GM12878 (cell line): Measurements from ENCODE around the gene KYAT1.

Experiments used
- CBX3 ChIP-seq: fragments of 200-600 bp; sonication (generic); IDR thresholded peaks from 2 replicates; pipeline ENCODE4 v1.6.1; 2016; ENCODE audit warnings: low read depth, borderline replicate concordance
- CTCF ChIP-seq, 3 experiments: IDR thresholded peaks in 2 of 3; conservative IDR thresholded peaks in 1 of 3; 2 replicates each; pipeline ENCODE4 v1.5.1; 2011; ENCODE audit warnings: low read depth in 3 of 3, low read length in 3 of 3, mild to moderate bottlenecking in 3 of 3, control low read depth in 2 of 3, moderate library complexity in 2 of 3, inconsistent platforms in 1 of 3, mixed read lengths in 1 of 3; ENCODE audit not compliant: control insufficient read depth in 2 of 3, insufficient read depth in 1 of 3; ENCODE audit errors: extremely low read depth in 1 of 3
- EP300 ChIP-seq, 2 experiments: fragments of 150-350 bp in 1 of 2; IDR thresholded peaks; 2 replicates each; pipeline ENCODE4 v1.6.1; 2011 to 2012; ENCODE audit warnings: low read depth in 2 of 2, low read length in 2 of 2, borderline replicate concordance in 1 of 2, improper control_type of control experiment in 1 of 2, inconsistent platforms in 1 of 2; ENCODE audit not compliant: control insufficient read depth in 1 of 2
- NFYB ChIP-seq: IDR thresholded peaks from 2 replicates; pipeline ENCODE4 v1.6.1; 2011; ENCODE audit warnings: low read depth, mild to moderate bottlenecking, low read length, improper control_type of control experiment, moderate library complexity; ENCODE audit not compliant: insufficient read depth
- PAX5 ChIP-seq: IDR thresholded peaks from 2 replicates; pipeline ENCODE4 v1.6.1; 2011; ENCODE audit warnings: low read depth, low read length, borderline replicate concordance
- POLR2A ChIP-seq: IDR thresholded peaks from 2 replicates; pipeline ENCODE4 v1.6.1; 2011; ENCODE audit warnings: low read depth, mild to moderate bottlenecking, low read length
- POLR2AphosphoS2 ChIP-seq: IDR thresholded peaks from 2 replicates; pipeline ENCODE4 v1.6.1; 2011; ENCODE audit warnings: low read depth, mild to moderate bottlenecking, low read length, improper control_type of control experiment, moderate library complexity
- POLR2AphosphoS5 ChIP-seq: IDR thresholded peaks from 2 replicates; pipeline ENCODE4 v1.6.1; 2011; ENCODE audit warnings: mild to moderate bottlenecking, low read length, inconsistent platforms
- RB1 ChIP-seq: fragments of 450-650 bp; formaldehyde crosslinking; IDR thresholded peaks from 2 replicates; pipeline ENCODE4 v1.6.1; 2017; ENCODE audit warnings: mild to moderate bottlenecking, borderline replicate concordance
- RCOR1 ChIP-seq: conservative IDR thresholded peaks from 2 replicates; pipeline ENCODE4 v1.6.1; 2012; ENCODE audit warnings: low read depth, low read length, improper control_type of control experiment
- SIN3A ChIP-seq: IDR thresholded peaks from 2 replicates; pipeline ENCODE4 v1.6.1; 2012; ENCODE audit warnings: low read depth, low read length, improper control_type of control experiment
- YY1 ChIP-seq: IDR thresholded peaks from 2 replicates; pipeline ENCODE4 v1.6.1; 2011; ENCODE audit warnings: low read depth, mild to moderate bottlenecking, low read length

GRCh38 chr9:128895556-128895955, 13.8 kb upstream of the KYAT1 start:
- no peak for TF ChIP-seq RCOR1
- no peak for TF ChIP-seq CTCF (IDR thresholded peaks at IDR 0.05 in 2 of 3, conservative IDR thresholded peaks at IDR 0.05 in 1 of 3; ENCODE audit: control insufficient read depth in 2 of 3, extremely low read depth in 1 of 3, insufficient read depth in 1 of 3, low read depth in 3 of 3, low read length in 3 of 3)
- no peak for TF ChIP-seq POLR2A
- TF ChIP-seq POLR2AphosphoS5: no peak
- no peak for TF ChIP-seq NFYB
- TF ChIP-seq POLR2AphosphoS2: no peak
- TF ChIP-seq RB1: no peak
- TF ChIP-seq EP300 (IDR thresholded peaks at IDR 0.05; ENCODE audit: borderline replicate concordance in 1 of 2, control insufficient read depth in 1 of 2, low read depth in 2 of 2, low read length in 2 of 2): no peak
- TF ChIP-seq PAX5: no peak
- no peak for TF ChIP-seq CBX3
- TF ChIP-seq SIN3A: no peak
- TF ChIP-seq YY1: no peak
